Progenitor cell of endocrine pancreas (in vitro differentiated cells): ENCODE measurements around the gene CEP44. TPM values are rescaled to one million over a fixed set of nuclear protein-coding genes. Genes with fewer than 3 reads are reported as not detected.

ENCODE experiments used
- DNase-seq: peaks from one replicate; pipeline ENCODE4 v3.0.0; 2021; ENCODE audit warnings: low spot score; ENCODE audit not compliant: unreplicated experiment
- H3K27ac Mint-ChIP-seq: 2 replicates; pipeline ENCODE4 v1.8.0; 2021; ENCODE audit warnings: mild to moderate bottlenecking, moderate library complexity, mixed read lengths
- H3K27me3 Mint-ChIP-seq: 2 replicates; pipeline ENCODE4 v1.8.0; 2021; ENCODE audit warnings: mixed read lengths
- H3K36me3 Mint-ChIP-seq: 2 replicates; pipeline ENCODE4 v1.8.0; 2022; ENCODE audit warnings: mixed read lengths; ENCODE audit not compliant: insufficient read depth
- H3K4me1 Mint-ChIP-seq: 2 replicates; pipeline ENCODE4 v1.8.0; 2021; ENCODE audit warnings: low read depth, mixed read lengths
- H3K4me3 Mint-ChIP-seq: 2 replicates; pipeline ENCODE4 v1.8.0; 2021; ENCODE audit warnings: low read depth, mild to moderate bottlenecking, moderate library complexity, mixed read lengths
- H3K9me3 Mint-ChIP-seq: 2 replicates; pipeline ENCODE4 v1.8.0; 2021; ENCODE audit warnings: low read depth, mixed read lengths
- total RNA-seq: library from RNA; stranded (reverse); gene quantifications from 2 replicates; pipeline ENCODE4 v1.2.1, GENCODE V29; 2021
- TF ChIP-seq, protein P1 (sequence below): fragments of 200-600 bp; sonication (generic); IDR thresholded peaks from one replicate; pipeline ENCODE4 v1.5.0; 2021; ENCODE audit warnings: antibody characterized with exemption, mild to moderate bottlenecking; ENCODE audit not compliant: unreplicated experiment

Gene CEP44
- total RNA-seq, 1 donor from 2014 or later, result 16.1 TPM

GRCh38 chr4:174324236-174324635, 40.5 kb downstream of the CEP44 start:
- Mint-ChIP-seq H3K9me3 (no peaks in the 10 kb centered on the region), H3K4me1 (peaks cover 4% of the 10 kb centered on the region), H3K4me3 (no peak overlapping the region), H3K27ac (no peak overlapping the region), H3K27me3 (peaks cover 5% of the 10 kb centered on the region), H3K36me3 (no peaks in the 10 kb centered on the region)
- DNase-seq, result no peak
- TF ChIP-seq, protein P1, sequence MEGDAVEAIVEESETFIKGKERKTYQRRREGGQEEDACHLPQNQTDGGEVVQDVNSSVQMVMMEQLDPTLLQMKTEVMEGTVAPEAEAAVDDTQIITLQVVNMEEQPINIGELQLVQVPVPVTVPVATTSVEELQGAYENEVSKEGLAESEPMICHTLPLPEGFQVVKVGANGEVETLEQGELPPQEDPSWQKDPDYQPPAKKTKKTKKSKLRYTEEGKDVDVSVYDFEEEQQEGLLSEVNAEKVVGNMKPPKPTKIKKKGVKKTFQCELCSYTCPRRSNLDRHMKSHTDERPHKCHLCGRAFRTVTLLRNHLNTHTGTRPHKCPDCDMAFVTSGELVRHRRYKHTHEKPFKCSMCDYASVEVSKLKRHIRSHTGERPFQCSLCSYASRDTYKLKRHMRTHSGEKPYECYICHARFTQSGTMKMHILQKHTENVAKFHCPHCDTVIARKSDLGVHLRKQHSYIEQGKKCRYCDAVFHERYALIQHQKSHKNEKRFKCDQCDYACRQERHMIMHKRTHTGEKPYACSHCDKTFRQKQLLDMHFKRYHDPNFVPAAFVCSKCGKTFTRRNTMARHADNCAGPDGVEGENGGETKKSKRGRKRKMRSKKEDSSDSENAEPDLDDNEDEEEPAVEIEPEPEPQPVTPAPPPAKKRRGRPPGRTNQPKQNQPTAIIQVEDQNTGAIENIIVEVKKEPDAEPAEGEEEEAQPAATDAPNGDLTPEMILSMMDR, result no peak

DNA sequence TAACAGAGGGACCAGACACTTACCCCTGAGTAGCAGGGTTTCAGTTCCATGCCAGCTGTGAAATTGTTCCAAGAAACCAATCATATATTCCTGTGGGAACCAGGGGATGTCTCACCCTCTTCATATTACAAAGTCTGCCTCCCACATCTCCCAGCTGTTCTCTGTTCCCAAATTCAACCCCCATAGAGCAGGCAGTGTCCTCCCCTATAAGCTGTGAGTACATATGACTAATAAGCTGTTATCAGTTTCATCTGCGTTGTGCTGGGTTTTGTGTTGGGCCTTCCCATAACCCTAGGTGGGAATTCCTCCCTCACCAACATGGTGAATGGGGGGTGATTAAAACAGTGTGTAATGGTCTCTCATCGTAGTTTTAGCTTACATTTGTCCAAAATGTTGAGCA, 41.0 kb downstream of the CEP44 start:
- no peak overlapping the region for H3K27ac Mint-ChIP-seq
- H3K27me3 Mint-ChIP-seq, result peaks cover 5% of the 10 kb centered on the region
- no peaks in the 10 kb centered on the region for H3K9me3 Mint-ChIP-seq
- peaks cover 4% of the 10 kb centered on the region for H3K4me1 Mint-ChIP-seq
- no peak for DNase-seq
- H3K36me3 Mint-ChIP-seq, result no peaks in the 10 kb centered on the region
- no peak overlapping the region for H3K4me3 Mint-ChIP-seq
- TF ChIP-seq, protein P1, result no peak

DNA sequence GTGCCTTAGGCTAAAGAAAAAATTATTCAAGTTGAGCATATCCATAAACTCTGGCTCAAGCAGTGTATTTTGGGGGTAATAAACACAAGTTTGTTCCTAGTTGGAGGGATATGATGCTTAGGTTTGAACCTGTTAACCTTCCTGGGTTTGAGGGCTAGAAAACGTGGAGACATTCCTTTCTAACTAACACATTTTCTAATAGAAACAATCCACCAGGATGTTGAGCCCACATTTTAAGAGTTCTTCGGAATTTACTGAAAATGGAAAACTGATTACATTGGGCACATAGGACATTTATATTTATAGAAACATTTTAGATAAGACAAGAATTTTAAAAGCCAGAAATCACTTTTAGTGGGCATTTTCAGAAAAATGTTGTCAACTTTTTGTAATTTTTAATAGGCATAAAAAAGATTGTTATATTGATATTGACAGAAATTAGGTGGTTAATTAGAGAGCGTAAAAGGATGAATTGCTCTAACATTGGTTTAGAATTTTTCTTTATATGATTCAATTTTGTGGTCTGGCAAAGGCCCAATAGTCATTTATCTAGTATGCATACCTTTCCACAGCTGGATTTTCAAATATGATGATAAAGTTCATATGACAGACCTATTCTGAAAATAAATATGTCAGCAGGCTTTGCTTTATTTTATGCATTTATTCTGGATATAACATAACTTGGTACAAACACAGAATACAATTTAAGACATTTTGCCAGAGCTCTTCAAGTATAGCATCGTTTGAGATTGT, 49.2 kb downstream of the CEP44 start:
- Mint-ChIP-seq H3K9me3 (no peaks in the 10 kb centered on the region), H3K4me3 (no peak overlapping the region), H3K27me3 (no peaks in the 10 kb centered on the region), H3K36me3 (no peaks in the 10 kb centered on the region), H3K4me1 (no peaks in the 10 kb centered on the region), H3K27ac (no peak overlapping the region)
- TF ChIP-seq, protein P1, result no peak
- no peak for DNase-seq

DNA sequence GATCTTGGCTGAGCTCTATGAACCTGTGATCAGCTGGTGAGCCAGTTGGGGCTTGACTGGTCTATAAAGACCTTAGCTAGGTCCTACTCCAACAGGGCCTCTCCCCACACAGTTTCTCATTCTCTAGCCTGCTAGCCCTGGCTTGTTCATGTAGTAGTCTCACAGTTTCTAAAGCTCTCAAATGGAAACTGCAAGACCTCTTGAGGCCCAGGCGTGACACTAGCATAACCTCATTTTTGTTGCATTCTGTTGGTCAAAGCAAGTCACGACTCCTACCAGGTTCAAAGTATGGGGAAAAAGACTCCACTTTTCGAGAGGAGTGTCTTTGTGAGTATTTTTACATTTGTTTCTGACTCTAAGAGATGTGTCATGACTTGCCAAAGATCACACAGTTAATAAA, 50.9 kb downstream of the CEP44 start:
- DNase-seq, result no peak
- Mint-ChIP-seq H3K4me3 (no peak overlapping the region), H3K4me1 (no peaks in the 10 kb centered on the region), H3K27me3 (no peaks in the 10 kb centered on the region), H3K9me3 (no peaks in the 10 kb centered on the region), H3K36me3 (no peaks in the 10 kb centered on the region), H3K27ac (no peak overlapping the region)
- TF ChIP-seq, protein P1, result no peak

DNA sequence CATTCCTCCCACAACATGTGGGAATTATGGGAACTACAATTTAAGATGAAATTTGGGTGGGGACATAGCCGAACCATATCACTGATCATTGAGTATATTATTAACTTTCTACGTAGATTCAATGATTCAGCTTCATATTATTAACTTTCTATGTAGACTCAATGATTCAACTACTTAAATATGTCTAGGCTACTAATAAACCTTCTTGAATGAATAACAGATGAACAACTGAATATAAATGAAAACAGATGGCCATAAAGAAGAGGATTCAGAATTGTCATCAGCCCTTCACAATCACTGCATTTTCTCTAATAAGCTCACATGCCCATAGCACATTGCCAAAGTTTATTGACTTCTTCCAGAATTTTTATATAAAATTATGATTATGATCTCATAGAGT, 57.0 kb downstream of the CEP44 start:
- Mint-ChIP-seq H3K36me3 (no peaks in the 10 kb centered on the region), H3K27me3 (no peaks in the 10 kb centered on the region), H3K4me1 (peaks cover 5% of the 10 kb centered on the region), H3K4me3 (no peak overlapping the region), H3K27ac (no peak overlapping the region), H3K9me3 (peaks cover under 1% of the 10 kb centered on the region)
- no peak for DNase-seq
- TF ChIP-seq, protein P1, result no peak
